ENCODE measurements around the gene SSX2IP.

- TF ChIP-seq CTCF (IDR thresholded peaks at IDR 0.05 in 8 of 11, conservative IDR thresholded peaks at IDR 0.05 in 3 of 11) (no peak), POLR2AphosphoS5 (IDR thresholded peaks at IDR 0.05) (no peak), POLR2A (IDR thresholded peaks at IDR 0.05) (no peak)
Observed at GRCh38 chr1:84613887-84614286, 76.4 kb downstream of the SSX2IP start.
